LHCN-M2 (cell line): ENCODE results near the gene CHDH. TPM values are rescaled to one million over a fixed set of nuclear protein-coding genes. Genes with fewer than 3 reads are reported as not detected.

Experiments
- total RNA-seq: library from RNA; depleted of rRNA; stranded (reverse); fragments of >200 nt; gene quantifications from 2 replicates; pipeline ENCODE4 v1.2.3, GENCODE V29; 2014; rRNA removed

Gene CHDH
- total RNA-seq, 1 experiment from 2014 or later = under 0.01 TPM

Other genes with a start within 250 kb of the CHDH start
- gene IL17RB, start 149 bp upstream of the CHDH start, total RNA-seq = not detected in 2 replicates
- 32.8 and 38.5 TPM in 2 replicates for gene ACTR8, start 35.7 kb upstream of the CHDH start, total RNA-seq
- 30.7 and 31.0 TPM in 2 replicates for gene SELENOK, start 45.4 kb upstream of the CHDH start, total RNA-seq